Stimulated activated CD8-positive, alpha-beta memory T cell treated with anti-CD3 and anti-CD28 coated beads, Interleukin-15, amount 100 ng/mL, for 1 hour (primary cell): ENCODE measurements around the gene CSNK1E.

Experiments
- DNase-seq: peaks from one replicate; pipeline ENCODE4 v3.0.0-alpha.2; 2020; ENCODE audit warnings: low read depth

Gene CSNK1E

DNA sequence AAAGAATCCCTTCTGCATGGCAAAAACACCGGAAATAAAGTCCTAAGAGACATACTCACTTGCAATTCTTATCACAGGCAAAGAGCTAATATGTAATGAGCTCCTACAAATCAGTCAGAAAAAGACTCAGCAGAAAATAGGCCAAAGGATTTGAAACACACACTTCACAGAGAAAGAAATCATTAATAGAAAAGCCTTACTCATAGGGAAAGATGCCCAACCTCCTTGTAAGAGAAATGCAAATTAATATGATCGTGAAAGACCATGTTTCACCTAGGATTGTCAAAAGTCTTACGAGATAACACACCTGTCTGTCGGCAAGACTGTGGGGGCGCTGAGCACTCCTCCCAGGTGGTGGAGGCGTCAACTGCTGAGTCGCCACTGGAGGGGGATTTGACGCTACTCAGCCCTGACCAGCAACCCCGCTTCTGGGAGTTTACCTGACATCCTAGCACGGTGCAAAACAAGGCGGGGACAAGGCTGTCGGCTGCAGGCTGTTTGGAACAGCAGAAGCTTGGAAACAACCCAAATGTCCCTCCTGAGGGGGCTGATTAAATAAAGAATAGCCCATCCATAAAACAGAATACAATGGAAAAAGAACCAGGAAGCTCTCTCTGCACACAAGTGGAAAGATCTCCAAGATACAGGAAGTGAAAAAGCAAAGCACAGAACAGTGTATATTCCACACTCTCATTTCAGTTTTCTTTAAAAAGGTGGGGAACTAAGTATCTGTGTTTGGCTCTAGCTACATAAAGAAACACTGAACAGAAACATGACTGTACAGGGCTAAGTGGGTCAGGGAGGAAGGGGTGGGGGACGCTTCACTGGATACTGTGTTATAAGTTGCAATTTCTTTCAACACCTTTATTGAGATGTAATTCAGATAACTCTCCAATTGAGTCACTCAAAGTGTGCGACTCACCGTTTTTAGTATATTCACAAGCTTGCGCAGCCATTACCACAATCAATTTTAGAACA lies 11.5 kb downstream of the CSNK1E start:
- no peak for DNase-seq

DNA sequence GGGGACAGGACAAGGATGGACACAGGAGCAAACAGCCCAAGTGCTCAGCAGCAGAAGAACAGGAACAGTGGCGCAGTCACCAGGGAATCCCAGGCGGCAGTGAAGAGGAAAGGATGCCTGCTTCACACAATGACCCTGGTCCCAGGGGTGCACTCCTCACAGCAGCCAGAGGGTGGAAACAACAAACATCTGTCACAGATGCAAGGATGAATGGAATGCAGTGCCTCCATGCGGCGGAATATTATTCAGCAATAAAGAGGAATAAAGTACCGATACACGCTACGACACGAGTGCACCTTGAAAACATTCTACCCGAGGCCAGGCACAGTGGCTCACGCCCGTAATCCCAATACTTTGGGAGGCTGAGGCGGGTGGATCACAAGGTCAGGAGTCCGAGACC lies 12.7 kb downstream of the CSNK1E start:
- DNase-seq: no peak

DNA sequence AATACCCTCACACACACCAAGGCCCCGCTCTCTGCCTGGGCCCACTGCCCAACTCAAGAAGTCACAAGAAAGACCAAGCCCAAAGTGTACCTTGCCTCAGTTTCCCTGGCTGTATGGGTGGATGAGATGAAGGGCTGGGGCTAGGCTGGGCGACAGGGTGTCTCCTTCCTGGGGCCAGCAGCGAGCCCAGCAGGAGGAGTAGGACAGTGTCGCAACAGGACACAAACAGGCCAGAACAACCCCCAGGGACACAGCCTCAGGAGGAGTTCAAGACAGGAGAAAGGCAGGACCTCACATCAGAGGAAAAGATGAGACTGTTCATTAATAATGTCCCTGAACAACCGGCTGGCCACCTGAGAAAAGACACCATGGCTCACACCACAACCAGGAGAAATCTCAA lies 13.3 kb downstream of the CSNK1E start:
- no peak for DNase-seq

DNA sequence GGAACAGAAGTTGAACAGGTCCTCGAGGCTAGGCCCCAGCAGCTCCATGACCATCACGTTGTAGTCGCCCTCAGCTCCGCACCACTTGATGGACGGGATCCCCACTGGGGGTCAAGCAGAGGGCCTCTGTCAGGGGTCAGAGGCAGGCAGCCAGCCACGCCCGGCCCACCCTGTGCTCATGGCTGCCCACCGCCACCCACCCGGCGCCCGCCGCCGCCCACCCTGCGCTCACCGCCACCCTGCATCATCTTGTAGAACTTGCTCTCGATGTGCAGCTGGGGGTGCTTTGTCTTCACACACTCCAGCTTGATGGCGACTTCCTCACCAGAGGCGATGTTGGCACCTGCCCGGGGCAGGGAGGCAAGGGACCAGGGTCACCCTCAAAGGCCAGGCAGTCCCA lies 14.3 kb downstream of the CSNK1E start:
- no peak for DNase-seq

DNA sequence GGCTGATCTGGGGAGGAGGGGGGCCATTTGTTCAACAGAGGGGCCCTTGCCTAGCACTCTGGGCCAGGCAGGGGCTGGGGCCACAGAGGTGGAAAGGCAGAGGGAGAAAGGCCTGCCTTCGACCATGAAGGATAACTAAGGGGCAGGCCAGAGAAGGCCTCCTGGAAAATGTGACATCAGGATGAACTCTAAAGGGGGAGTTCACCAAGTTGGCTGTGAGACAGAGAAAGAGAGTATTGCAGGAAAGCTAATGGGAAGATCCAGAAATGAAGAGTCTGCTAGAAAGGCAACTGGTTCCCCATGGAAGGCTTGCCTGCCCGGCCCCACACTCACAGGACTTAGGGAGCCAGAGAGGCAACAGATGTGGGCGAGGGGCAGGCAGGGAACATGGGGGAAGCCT lies 16.3 kb downstream of the CSNK1E start:
- no peak for DNase-seq

DNA sequence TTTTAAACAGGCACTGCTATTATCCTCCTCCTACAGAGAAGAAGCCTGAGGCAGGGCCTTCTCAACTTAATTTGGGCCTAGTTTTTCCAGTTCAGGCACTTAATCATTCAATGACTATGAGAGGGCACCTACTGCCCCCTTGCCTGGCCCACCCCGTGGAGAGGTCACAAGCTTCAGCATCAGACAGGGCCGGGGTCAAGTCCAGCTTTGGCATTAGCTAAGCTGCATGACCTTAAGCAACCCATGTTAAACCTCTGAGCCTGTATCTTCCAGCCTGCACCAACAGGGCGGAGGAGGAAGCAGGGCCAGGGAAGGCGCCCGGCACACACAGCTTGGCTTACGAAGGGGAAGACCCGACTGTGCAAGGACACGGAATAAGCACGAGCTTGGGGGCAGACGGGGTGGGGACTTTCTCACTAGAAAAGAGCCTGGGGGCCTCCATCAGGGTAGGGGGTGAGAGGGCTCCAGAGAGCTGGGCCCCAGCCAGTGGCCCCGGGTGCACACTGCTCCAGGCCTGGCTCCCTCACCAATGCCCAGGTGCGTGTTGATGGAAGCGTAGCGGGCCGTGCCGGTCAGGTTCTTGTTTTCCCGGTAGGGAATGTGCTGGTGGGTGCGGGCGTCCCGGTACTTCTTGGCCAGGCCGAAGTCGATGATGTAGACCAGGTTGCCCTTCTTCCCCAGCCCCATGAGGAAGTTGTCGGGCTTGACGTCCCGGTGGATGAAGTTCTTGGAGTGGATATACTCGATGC lies 16.9 kb downstream of the CSNK1E start:
- DNase-seq: no peak

- DNase-seq: no peak
Observed at GRCh38 chr22:38299770-38300102, 17.5 kb downstream of the CSNK1E start.

GRCh38 chr22:38298312-38299005 lies 18.8 kb downstream of the CSNK1E start:
- no peak for DNase-seq

- DNase-seq: no peak
Observed at GRCh38 chr22:38296372-38296771, 20.9 kb downstream of the CSNK1E start.

DNA sequence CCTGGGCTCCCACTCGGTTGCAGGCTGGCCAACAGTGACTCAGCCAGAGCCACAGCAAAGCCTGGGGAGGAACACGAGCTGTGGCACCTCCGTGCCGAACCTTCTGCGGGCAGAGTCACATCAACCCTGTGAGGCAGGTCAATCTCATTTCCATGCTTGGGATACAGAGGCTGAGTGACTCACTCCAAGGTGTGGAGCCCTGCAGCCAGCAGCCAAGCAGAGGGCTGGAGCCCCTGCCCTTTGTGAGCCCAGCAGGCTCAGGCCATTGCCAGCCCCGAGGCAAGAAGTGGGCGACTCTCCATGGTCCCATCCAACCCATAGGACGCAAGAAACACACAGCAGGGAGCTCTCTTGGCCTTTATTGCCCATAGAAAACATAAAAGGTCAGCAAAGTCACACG lies 21.4 kb downstream of the CSNK1E start:
- DNase-seq: no peak

GRCh38 chr22:38295339-38295738 lies 21.9 kb downstream of the CSNK1E start:
- DNase-seq: no peak

DNA sequence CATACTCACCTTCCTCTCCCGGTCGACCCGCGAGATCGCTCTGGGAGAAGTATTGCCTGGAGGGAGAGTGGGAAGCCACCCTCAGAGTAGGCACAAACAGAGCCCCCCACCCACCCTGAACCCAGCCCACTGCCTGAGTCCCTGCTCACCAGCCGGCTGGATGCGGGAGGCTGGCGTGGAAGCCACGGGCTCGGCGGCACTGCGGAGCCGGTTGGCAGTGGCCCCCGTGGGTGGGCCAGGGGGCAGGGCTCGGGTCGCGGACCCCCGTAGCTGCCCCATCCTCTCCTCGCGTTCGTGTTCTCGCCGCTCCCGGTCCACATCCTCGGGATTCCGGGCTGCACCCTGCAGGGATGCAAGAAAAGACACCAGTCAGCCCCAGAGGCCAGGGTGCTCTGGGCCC lies 23.0 kb downstream of the CSNK1E start:
- DNase-seq: no peak

- no peak for DNase-seq
Observed at GRCh38 chr22:38292694-38293093, 24.5 kb downstream of the CSNK1E start.

GRCh38 chr22:38291201-38291777 lies 25.9 kb downstream of the CSNK1E start:
- no peak for DNase-seq

GRCh38 chr22:38290347-38290746 lies 26.9 kb downstream of the CSNK1E start:
- DNase-seq: no peak

- DNase-seq: no peak
Observed at GRCh38 chr22:38289583-38290082, 27.6 kb downstream of the CSNK1E start.

GRCh38 chr22:38286915-38287669 lies 30.1 kb downstream of the CSNK1E start:
- no peak for DNase-seq

GRCh38 chr22:38285018-38285417 lies 32.2 kb downstream of the CSNK1E start:
- DNase-seq: no peak

DNA sequence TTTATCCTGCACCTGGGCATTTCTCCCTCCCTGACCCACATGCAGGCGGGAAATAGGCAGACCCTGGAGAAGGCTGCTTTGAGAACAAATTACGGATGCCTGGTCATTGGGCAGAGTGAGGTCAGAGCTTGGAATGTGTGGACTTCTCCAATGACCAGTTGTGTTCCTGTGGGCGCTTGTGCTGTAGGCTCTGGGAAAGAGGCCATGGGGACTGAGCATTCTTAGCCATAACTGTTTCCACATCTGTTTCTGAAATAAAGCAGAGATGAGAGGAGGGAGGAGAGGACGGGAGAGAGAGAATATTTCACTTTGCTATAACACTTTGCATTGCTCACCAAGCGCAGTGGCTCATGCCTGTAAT lies 33.2 kb downstream of the CSNK1E start:
- no peak for DNase-seq

DNA sequence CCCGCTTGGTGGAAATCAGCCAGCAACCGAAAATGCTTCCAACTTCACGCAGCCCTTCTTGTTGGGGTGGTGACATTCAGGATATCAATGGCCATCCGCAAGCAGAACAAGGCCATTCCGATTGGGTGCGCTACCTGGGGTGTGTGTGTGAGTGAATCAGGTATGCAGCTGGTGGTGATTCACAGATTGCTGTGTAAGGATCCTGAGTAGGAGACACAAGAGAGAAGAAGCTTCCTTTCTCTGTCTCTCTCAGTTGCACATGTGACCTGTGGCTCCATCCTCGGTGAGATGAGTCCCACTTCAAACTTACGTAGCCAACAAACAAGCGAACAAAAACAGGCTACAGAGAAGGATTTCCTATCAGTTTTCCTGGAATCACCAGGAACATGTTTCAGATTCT lies 34.8 kb downstream of the CSNK1E start:
- no peak for DNase-seq

GRCh38 chr22:38276166-38276565 lies 41.1 kb downstream of the CSNK1E start:
- no peak for DNase-seq
